ENCODE results near the gene STK39.

The STK39 gene

GRCh38 chr2:168021800-168022587 lies 225.4 kb downstream of the STK39 start:
- DNase-seq (ENCODE audit: low spot score) = no peak
- Mint-ChIP-seq H3K9me3 (no peaks in the 10 kb centered on the region), H3K4me1 (ENCODE audit: low read depth) (peaks cover 6% of the 10 kb centered on the region), H3K36me3 (ENCODE audit: low read depth) (peaks cover 13% of the 10 kb centered on the region), H3K4me3 (no peak overlapping the region), H3K27me3 (ENCODE audit: low read depth) (no peaks in the 10 kb centered on the region), H3K27ac (no peak overlapping the region)

GRCh38 chr2:168015274-168015953 lies 232.0 kb downstream of the STK39 start:
- Mint-ChIP-seq H3K9me3 (no peaks in the 10 kb centered on the region), H3K4me3 (no peak overlapping the region), H3K4me1 (ENCODE audit: low read depth) (peaks cover 12% of the 10 kb centered on the region), H3K36me3 (ENCODE audit: low read depth) (peaks cover 18% of the 10 kb centered on the region), H3K27me3 (ENCODE audit: low read depth) (no peaks in the 10 kb centered on the region), H3K27ac (no peak overlapping the region)
- no peak for DNase-seq (ENCODE audit: low spot score)

- no peaks in the 10 kb centered on the region for H3K9me3 Mint-ChIP-seq
- peaks cover 13% of the 10 kb centered on the region for H3K4me1 Mint-ChIP-seq (ENCODE audit: low read depth)
- DNase-seq (ENCODE audit: low spot score) = no peak
- H3K27ac Mint-ChIP-seq = no peak overlapping the region
- no peaks in the 10 kb centered on the region for H3K27me3 Mint-ChIP-seq (ENCODE audit: low read depth)
- no peak overlapping the region for H3K4me3 Mint-ChIP-seq
- H3K36me3 Mint-ChIP-seq (ENCODE audit: low read depth) = peaks cover 35% of the 10 kb centered on the region
Measured at GRCh38 chr2:168009900-168010299, 237.5 kb downstream of the STK39 start.

- H3K36me3 Mint-ChIP-seq (ENCODE audit: low read depth) = peaks cover 38% of the 10 kb centered on the region
- H3K4me3 Mint-ChIP-seq = no peak overlapping the region
- H3K9me3 Mint-ChIP-seq = no peaks in the 10 kb centered on the region
- DNase-seq (ENCODE audit: low spot score) = no peak
- H3K27me3 Mint-ChIP-seq (ENCODE audit: low read depth) = no peaks in the 10 kb centered on the region
- peaks cover 8% of the 10 kb centered on the region for H3K4me1 Mint-ChIP-seq (ENCODE audit: low read depth)
- no peak overlapping the region for H3K27ac Mint-ChIP-seq
Measured at GRCh38 chr2:168008646-168009195, 238.7 kb downstream of the STK39 start.

GRCh38 chr2:168006498-168006897 lies 240.9 kb downstream of the STK39 start:
- no peaks in the 10 kb centered on the region for H3K27me3 Mint-ChIP-seq (ENCODE audit: low read depth)
- peaks cover 36% of the 10 kb centered on the region for H3K36me3 Mint-ChIP-seq (ENCODE audit: low read depth)
- H3K27ac Mint-ChIP-seq = no peak overlapping the region
- peaks cover 12% of the 10 kb centered on the region for H3K4me1 Mint-ChIP-seq (ENCODE audit: low read depth)
- no peaks in the 10 kb centered on the region for H3K9me3 Mint-ChIP-seq
- DNase-seq (ENCODE audit: low spot score) = no peak
- no peak overlapping the region for H3K4me3 Mint-ChIP-seq

- no peaks in the 10 kb centered on the region for H3K9me3 Mint-ChIP-seq
- no peak overlapping the region for H3K4me3 Mint-ChIP-seq
- peaks cover 39% of the 10 kb centered on the region for H3K36me3 Mint-ChIP-seq (ENCODE audit: low read depth)
- H3K27ac Mint-ChIP-seq = no peak overlapping the region
- DNase-seq (ENCODE audit: low spot score) = no peak
- no peaks in the 10 kb centered on the region for H3K27me3 Mint-ChIP-seq (ENCODE audit: low read depth)
- H3K4me1 Mint-ChIP-seq (ENCODE audit: low read depth) = peaks cover 15% of the 10 kb centered on the region
Measured at GRCh38 chr2:168005586-168005985, 241.8 kb downstream of the STK39 start.

GRCh38 chr2:168003876-168004275 lies 243.5 kb downstream of the STK39 start:
- Mint-ChIP-seq H3K36me3 (ENCODE audit: low read depth) (peaks cover 42% of the 10 kb centered on the region), H3K27me3 (ENCODE audit: low read depth) (no peaks in the 10 kb centered on the region), H3K27ac (no peak overlapping the region), H3K9me3 (no peaks in the 10 kb centered on the region), H3K4me1 (ENCODE audit: low read depth) (peaks cover 15% of the 10 kb centered on the region), H3K4me3 (no peak overlapping the region)
- no peak for DNase-seq (ENCODE audit: low spot score)

- no peaks in the 10 kb centered on the region for H3K9me3 Mint-ChIP-seq
- peaks cover 35% of the 10 kb centered on the region for H3K36me3 Mint-ChIP-seq (ENCODE audit: low read depth)
- peak overlapping the region; percentile 28 for H3K27ac Mint-ChIP-seq
- peaks cover 12% of the 10 kb centered on the region for H3K4me1 Mint-ChIP-seq (ENCODE audit: low read depth)
- H3K27me3 Mint-ChIP-seq (ENCODE audit: low read depth) = no peaks in the 10 kb centered on the region
- DNase-seq (ENCODE audit: low spot score) = peak; percentile 12
- peak overlapping the region; percentile 31 for H3K4me3 Mint-ChIP-seq
Measured at GRCh38 chr2:168002021-168002553, 245.3 kb downstream of the STK39 start.

GRCh38 chr2:167992278-167992677 lies 255.1 kb downstream of the STK39 start:
- no peak overlapping the region for H3K27ac Mint-ChIP-seq
- DNase-seq (ENCODE audit: low spot score) = no peak
- H3K36me3 Mint-ChIP-seq (ENCODE audit: low read depth) = peaks cover 7% of the 10 kb centered on the region
- no peaks in the 10 kb centered on the region for H3K27me3 Mint-ChIP-seq (ENCODE audit: low read depth)
- H3K4me3 Mint-ChIP-seq = no peak overlapping the region
- H3K9me3 Mint-ChIP-seq = no peaks in the 10 kb centered on the region
- H3K4me1 Mint-ChIP-seq (ENCODE audit: low read depth) = peaks cover 16% of the 10 kb centered on the region

GRCh38 chr2:167990062-167990461 lies 257.3 kb downstream of the STK39 start:
- DNase-seq (ENCODE audit: low spot score) = no peak
- peaks cover 16% of the 10 kb centered on the region for H3K4me1 Mint-ChIP-seq (ENCODE audit: low read depth)
- H3K9me3 Mint-ChIP-seq = no peaks in the 10 kb centered on the region
- peaks cover 1% of the 10 kb centered on the region for H3K36me3 Mint-ChIP-seq (ENCODE audit: low read depth)
- no peaks in the 10 kb centered on the region for H3K27me3 Mint-ChIP-seq (ENCODE audit: low read depth)
- H3K27ac Mint-ChIP-seq = no peak overlapping the region
- no peak overlapping the region for H3K4me3 Mint-ChIP-seq

GRCh38 chr2:167988296-167988695 lies 259.1 kb downstream of the STK39 start:
- H3K4me1 Mint-ChIP-seq (ENCODE audit: low read depth) = peaks cover 16% of the 10 kb centered on the region
- no peaks in the 10 kb centered on the region for H3K27me3 Mint-ChIP-seq (ENCODE audit: low read depth)
- no peak overlapping the region for H3K27ac Mint-ChIP-seq
- no peak for DNase-seq (ENCODE audit: low spot score)
- H3K4me3 Mint-ChIP-seq = no peak overlapping the region
- H3K9me3 Mint-ChIP-seq = no peaks in the 10 kb centered on the region
- H3K36me3 Mint-ChIP-seq (ENCODE audit: low read depth) = peaks cover 12% of the 10 kb centered on the region

- DNase-seq (ENCODE audit: low spot score) = no peak
- Mint-ChIP-seq H3K36me3 (ENCODE audit: low read depth) (peaks cover 15% of the 10 kb centered on the region), H3K27ac (no peak overlapping the region), H3K27me3 (ENCODE audit: low read depth) (no peaks in the 10 kb centered on the region), H3K4me3 (no peak overlapping the region), H3K4me1 (ENCODE audit: low read depth) (peaks cover 11% of the 10 kb centered on the region), H3K9me3 (no peaks in the 10 kb centered on the region)
Measured at GRCh38 chr2:167987558-167987957, 259.8 kb downstream of the STK39 start.

- H3K36me3 Mint-ChIP-seq (ENCODE audit: low read depth) = peaks cover 16% of the 10 kb centered on the region
- no peaks in the 10 kb centered on the region for H3K27me3 Mint-ChIP-seq (ENCODE audit: low read depth)
- no peak for DNase-seq (ENCODE audit: low spot score)
- no peaks in the 10 kb centered on the region for H3K9me3 Mint-ChIP-seq
- peaks cover 7% of the 10 kb centered on the region for H3K4me1 Mint-ChIP-seq (ENCODE audit: low read depth)
- H3K27ac Mint-ChIP-seq = no peak overlapping the region
- H3K4me3 Mint-ChIP-seq = no peak overlapping the region
Measured at GRCh38 chr2:167987026-167987425, 260.4 kb downstream of the STK39 start.

- Mint-ChIP-seq H3K4me3 (no peak overlapping the region), H3K36me3 (ENCODE audit: low read depth) (peaks cover 19% of the 10 kb centered on the region), H3K4me1 (ENCODE audit: low read depth) (peaks cover 3% of the 10 kb centered on the region), H3K27ac (no peak overlapping the region), H3K9me3 (no peaks in the 10 kb centered on the region), H3K27me3 (ENCODE audit: low read depth) (no peaks in the 10 kb centered on the region)
- no peak for DNase-seq (ENCODE audit: low spot score)
Measured at GRCh38 chr2:167986223-167986622, 261.2 kb downstream of the STK39 start.
